Measurements from ENCODE around the gene DHX15.

The DHX15 gene

DNA sequence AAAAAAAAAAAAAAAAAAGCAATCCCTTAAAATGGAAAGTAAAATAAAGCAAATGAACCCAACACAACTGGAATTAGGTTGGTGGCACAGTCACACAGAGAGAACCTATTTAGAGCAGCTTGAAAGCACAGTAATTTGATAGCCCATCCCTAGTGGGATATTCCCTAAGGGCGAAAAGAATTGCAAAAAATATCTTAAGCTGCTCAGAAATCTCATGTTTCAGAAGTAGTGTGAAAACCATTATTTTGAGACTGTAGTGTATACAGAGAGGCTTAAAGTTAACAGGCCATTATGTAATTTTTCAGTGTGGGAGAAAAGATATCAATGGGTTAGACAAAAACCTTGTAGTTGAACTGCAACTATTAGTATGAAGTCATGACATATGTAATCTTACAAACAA, 40.0 kb upstream of the DHX15 start:
- Histone ChIP-seq H2BK12ac (ENCODE audit: low read length) (no peak overlapping the region), H2AFZ (ENCODE audit: insufficient read depth, low read length, poor library complexity) (no peak overlapping the region), H3K4me3 (ENCODE audit: low read depth, low read length) (no peak overlapping the region), H3K27me3 (ENCODE audit: insufficient read depth, low read length) (no peaks in the 10 kb centered on the region), H3K18ac (ENCODE audit: low read length) (no peak overlapping the region), H3K4me2 (ENCODE audit: low read length) (no peak overlapping the region), H3K9ac (ENCODE audit: low read length) (no peak overlapping the region), H4K8ac (ENCODE audit: low read depth, low read length) (no peak overlapping the region), H3K36me3 (ENCODE audit: control insufficient read depth in 1 of 2, insufficient read depth in 2 of 2, low read length in 2 of 2) (no peaks in the 10 kb centered on the region), H3K79me2 (ENCODE audit: control insufficient read depth, insufficient read depth, low read length, poor library complexity) (no peaks in the 10 kb centered on the region), H4K12ac (ENCODE audit: low read depth, low read length) (no peak overlapping the region), H3K27ac (ENCODE audit: low read depth, low read length) (no peak overlapping the region), H3K4me1 (ENCODE audit: control insufficient read depth in 1 of 2, insufficient read depth in 2 of 2, low read length in 2 of 2) (no peaks in the 10 kb centered on the region), H2AK5ac (ENCODE audit: low read length) (no peak overlapping the region), H3K79me1 (ENCODE audit: low read length) (no peaks in the 10 kb centered on the region), H3K9me3 (ENCODE audit: insufficient read depth, low read depth, low read length) (no peaks in the 10 kb centered on the region), H3K23ac (ENCODE audit: low read length) (no peak overlapping the region), H4K91ac (ENCODE audit: low read depth, low read length) (no peak overlapping the region), H3K4ac (ENCODE audit: low read depth, low read length) (no peak overlapping the region), H2BK120ac (ENCODE audit: insufficient read depth, low read length, poor library complexity) (no peak overlapping the region), H3K14ac (ENCODE audit: low read length) (no peak overlapping the region), H2BK5ac (ENCODE audit: low read depth, low read length, poor library complexity) (no peak overlapping the region)
- WGBS (ENCODE audit: extremely low coverage, insufficient coverage, insufficient read length), result no CpG with 5 or more reads among the region's 1 CpG
- DNase-seq, result no peak

DNA sequence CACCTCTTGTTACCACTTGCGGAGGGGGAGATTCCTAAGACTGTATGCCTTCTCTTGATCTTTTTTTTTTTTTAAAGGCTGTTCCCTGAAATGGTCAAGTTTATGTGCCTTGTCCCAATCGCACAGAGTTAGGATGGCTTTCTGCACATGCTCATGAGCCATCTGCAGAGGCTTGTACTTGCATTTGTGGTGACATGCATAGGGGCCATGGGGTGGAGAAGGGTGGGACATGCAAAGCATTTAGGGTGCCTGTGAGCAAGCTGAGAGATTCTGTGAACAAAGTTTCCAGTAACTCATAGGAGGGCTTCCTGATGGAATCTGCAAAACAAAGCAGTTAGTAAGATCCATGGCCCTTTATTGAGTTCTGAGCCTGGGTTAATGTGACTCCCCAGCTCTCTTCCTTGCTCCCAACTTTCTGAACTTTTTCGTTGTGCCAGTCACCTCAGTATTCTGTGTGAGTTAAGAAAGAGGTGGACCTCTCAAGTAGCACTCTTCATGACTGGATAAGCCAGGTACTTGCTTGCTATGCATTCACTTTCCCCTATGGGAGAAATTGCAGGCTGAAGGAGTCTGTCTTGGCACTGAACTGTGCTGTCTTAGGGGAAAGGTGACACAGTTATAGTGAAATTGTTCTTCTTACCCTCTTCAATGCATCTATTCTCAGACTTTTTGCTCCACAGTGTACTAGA, 37.9 kb upstream of the DHX15 start:
- Histone ChIP-seq H3K79me1 (ENCODE audit: low read length) (no peaks in the 10 kb centered on the region), H3K36me3 (ENCODE audit: control insufficient read depth in 1 of 2, insufficient read depth in 2 of 2, low read length in 2 of 2) (no peaks in the 10 kb centered on the region), H2BK120ac (ENCODE audit: insufficient read depth, low read length, poor library complexity) (no peak overlapping the region), H3K14ac (ENCODE audit: low read length) (no peak overlapping the region), H4K91ac (ENCODE audit: low read depth, low read length) (no peak overlapping the region), H3K9ac (ENCODE audit: low read length) (no peak overlapping the region), H4K12ac (ENCODE audit: low read depth, low read length) (no peak overlapping the region), H3K4me1 (ENCODE audit: control insufficient read depth in 1 of 2, insufficient read depth in 2 of 2, low read length in 2 of 2) (no peaks in the 10 kb centered on the region), H3K27me3 (ENCODE audit: insufficient read depth, low read length) (no peaks in the 10 kb centered on the region), H3K4me2 (ENCODE audit: low read length) (no peak overlapping the region), H3K4ac (ENCODE audit: low read depth, low read length) (no peak overlapping the region), H3K18ac (ENCODE audit: low read length) (no peak overlapping the region), H2BK12ac (ENCODE audit: low read length) (no peak overlapping the region), H2AK5ac (ENCODE audit: low read length) (no peak overlapping the region), H2BK5ac (ENCODE audit: low read depth, low read length, poor library complexity) (no peak overlapping the region), H2AFZ (ENCODE audit: insufficient read depth, low read length, poor library complexity) (no peak overlapping the region), H3K27ac (ENCODE audit: low read depth, low read length) (no peak overlapping the region), H3K79me2 (ENCODE audit: control insufficient read depth, insufficient read depth, low read length, poor library complexity) (no peaks in the 10 kb centered on the region), H4K8ac (ENCODE audit: low read depth, low read length) (no peak overlapping the region), H3K9me3 (ENCODE audit: insufficient read depth, low read depth, low read length) (no peaks in the 10 kb centered on the region), H3K4me3 (ENCODE audit: low read depth, low read length) (no peak overlapping the region), H3K23ac (ENCODE audit: low read length) (no peak overlapping the region)
- DNase-seq, result no peak
- WGBS (ENCODE audit: extremely low coverage, insufficient coverage, insufficient read length), result no CpG with 5 or more reads among the region's 3 CpGs

GRCh38 chr4:24615977-24616376, 31.6 kb upstream of the DHX15 start:
- Histone ChIP-seq H3K36me3 (ENCODE audit: control insufficient read depth in 1 of 2, insufficient read depth in 2 of 2, low read length in 2 of 2) (no peaks in the 10 kb centered on the region), H2BK12ac (ENCODE audit: low read length) (no peak overlapping the region), H3K27ac (ENCODE audit: low read depth, low read length) (no peak overlapping the region), H3K9me3 (ENCODE audit: insufficient read depth, low read depth, low read length) (no peaks in the 10 kb centered on the region), H3K4me2 (ENCODE audit: low read length) (no peak overlapping the region), H3K27me3 (ENCODE audit: insufficient read depth, low read length) (no peaks in the 10 kb centered on the region), H4K12ac (ENCODE audit: low read depth, low read length) (no peak overlapping the region), H2AK5ac (ENCODE audit: low read length) (no peak overlapping the region), H2AFZ (ENCODE audit: insufficient read depth, low read length, poor library complexity) (no peak overlapping the region), H2BK120ac (ENCODE audit: insufficient read depth, low read length, poor library complexity) (no peak overlapping the region), H3K79me2 (ENCODE audit: control insufficient read depth, insufficient read depth, low read length, poor library complexity) (no peaks in the 10 kb centered on the region), H4K8ac (ENCODE audit: low read depth, low read length) (no peak overlapping the region), H4K91ac (ENCODE audit: low read depth, low read length) (no peak overlapping the region), H2BK5ac (ENCODE audit: low read depth, low read length, poor library complexity) (no peak overlapping the region), H3K4me1 (ENCODE audit: control insufficient read depth in 1 of 2, insufficient read depth in 2 of 2, low read length in 2 of 2) (no peaks in the 10 kb centered on the region), H3K79me1 (ENCODE audit: low read length) (no peaks in the 10 kb centered on the region), H3K18ac (ENCODE audit: low read length) (no peak overlapping the region), H3K4me3 (ENCODE audit: low read depth, low read length) (no peak overlapping the region), H3K23ac (ENCODE audit: low read length) (no peak overlapping the region), H3K9ac (ENCODE audit: low read length) (no peak overlapping the region), H3K4ac (ENCODE audit: low read depth, low read length) (no peak overlapping the region), H3K14ac (ENCODE audit: low read length) (no peak overlapping the region)
- WGBS (ENCODE audit: extremely low coverage, insufficient coverage, insufficient read length), result no CpG with 5 or more reads among the region's 2 CpGs
- DNase-seq, result no peak

DNA sequence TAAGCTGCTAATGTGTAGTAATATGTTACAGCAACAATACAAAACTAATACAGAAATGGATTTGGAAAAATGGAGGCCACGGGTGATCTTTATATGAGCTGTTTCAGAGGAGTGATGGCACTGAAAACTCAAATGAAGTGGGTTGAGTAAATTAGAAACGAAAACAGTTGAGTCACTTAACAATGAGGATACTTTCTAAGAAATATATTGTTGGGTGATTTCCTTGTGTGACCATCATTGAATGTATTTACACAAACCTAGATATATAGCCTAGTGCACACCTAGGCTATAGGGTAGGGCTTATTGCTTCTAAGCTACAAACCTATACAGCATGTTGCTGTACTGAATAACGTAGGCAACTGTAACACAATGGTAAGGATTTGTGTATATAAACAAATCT, 30.5 kb upstream of the DHX15 start:
- DNase-seq, result no peak
- H3K4me1 ChIP-seq (ENCODE audit: control insufficient read depth in 1 of 2, insufficient read depth in 2 of 2, low read length in 2 of 2), result no peaks in the 10 kb centered on the region
- H3K27ac ChIP-seq (ENCODE audit: low read depth, low read length), result no peak overlapping the region
- H2AK5ac ChIP-seq (ENCODE audit: low read length), result no peak overlapping the region
- no CpG with 5 or more reads among the region's 3 CpGs for WGBS (ENCODE audit: extremely low coverage, insufficient coverage, insufficient read length)
- no peak overlapping the region for H2BK120ac ChIP-seq (ENCODE audit: insufficient read depth, low read length, poor library complexity)
- H4K12ac ChIP-seq (ENCODE audit: low read depth, low read length), result no peak overlapping the region
- H4K8ac ChIP-seq (ENCODE audit: low read depth, low read length), result no peak overlapping the region
- H4K91ac ChIP-seq (ENCODE audit: low read depth, low read length), result no peak overlapping the region
- no peaks in the 10 kb centered on the region for H3K36me3 ChIP-seq (ENCODE audit: control insufficient read depth in 1 of 2, insufficient read depth in 2 of 2, low read length in 2 of 2)
- H3K9ac ChIP-seq (ENCODE audit: low read length), result no peak overlapping the region
- no peak overlapping the region for H3K14ac ChIP-seq (ENCODE audit: low read length)
- no peak overlapping the region for H3K4ac ChIP-seq (ENCODE audit: low read depth, low read length)
- H3K27me3 ChIP-seq (ENCODE audit: insufficient read depth, low read length), result no peaks in the 10 kb centered on the region
- H3K4me2 ChIP-seq (ENCODE audit: low read length), result no peak overlapping the region
- no peaks in the 10 kb centered on the region for H3K79me1 ChIP-seq (ENCODE audit: low read length)
- no peaks in the 10 kb centered on the region for H3K79me2 ChIP-seq (ENCODE audit: control insufficient read depth, insufficient read depth, low read length, poor library complexity)
- no peak overlapping the region for H2BK5ac ChIP-seq (ENCODE audit: low read depth, low read length, poor library complexity)
- H3K18ac ChIP-seq (ENCODE audit: low read length), result no peak overlapping the region
- no peaks in the 10 kb centered on the region for H3K9me3 ChIP-seq (ENCODE audit: insufficient read depth, low read depth, low read length)
- H2AFZ ChIP-seq (ENCODE audit: insufficient read depth, low read length, poor library complexity), result no peak overlapping the region
- H3K4me3 ChIP-seq (ENCODE audit: low read depth, low read length), result no peak overlapping the region
- H2BK12ac ChIP-seq (ENCODE audit: low read length), result no peak overlapping the region
- no peak overlapping the region for H3K23ac ChIP-seq (ENCODE audit: low read length)
